Right lobe of liver (tissue), 6 donors: ENCODE measurements around the gene POLR3H. TPM values are rescaled to one million over a fixed set of nuclear protein-coding genes. Genes with fewer than 3 reads are reported as not detected.
A peak's percentile ranks its signal among the peaks of the same experiment; 100 is the strongest.

Experiments
- ATAC-seq, 4 donors: fragments of 200-7000 bp; cut with Tn5 transposase; one replicate each; pipeline ENCODE4 v1.9.1; 2020; ENCODE audit warnings: mild to moderate bottlenecking in 4 of 4, moderate library complexity in 4 of 4
- DNase-seq, 3 donors: peaks; one replicate each; pipeline ENCODE4 v3.0.0-alpha.2; 2020
- H3K27ac ChIP-seq, 3 donors: fragments of 200-600 bp; one replicate each; pipeline ENCODE4 v1.8.0; 2022
- H3K27me3 ChIP-seq, 2 donors: fragments of 200-600 bp; one replicate each; pipeline ENCODE4 v1.8.0; 2022
- H3K36me3 ChIP-seq, 4 donors: fragments of 200-600 bp; sonication (generic) in 1 of 4; one replicate each; pipeline versions ENCODE4 v1.5.1 to v1.8.0; 2017 to 2022; ENCODE audit warnings: control low read depth in 1 of 4
- H3K4me1 ChIP-seq, 4 donors: fragments of 200-600 bp; sonication (generic) in 1 of 4; one replicate each; pipeline versions ENCODE4 v1.5.1 to v1.8.0; 2017 to 2022; ENCODE audit warnings: control low read depth in 1 of 4
- H3K4me3 ChIP-seq, 3 donors: fragments of 200-600 bp; one replicate each; pipeline ENCODE4 v1.8.0; 2022
- H3K9me3 ChIP-seq, 4 donors: fragments of 200-600 bp; sonication (generic) in 1 of 4; one replicate each; pipeline versions ENCODE4 v1.5.1 to v1.8.0; 2017 to 2022; ENCODE audit warnings: control low read depth in 1 of 4
- POLR2A ChIP-seq: fragments of 450-650 bp; IDR thresholded peaks from one replicate; pipeline ENCODE4 v1.6.1; 2017; ENCODE audit warnings: antibody characterized with exemption, mild to moderate bottlenecking
- WGBS: methylation state at CpG from one replicate; pipeline ENCODE4 v1.1.6; 2018; ENCODE audit warnings: low coverage, low lambda C conversion rate; ENCODE audit not compliant: insufficient coverage; ENCODE audit errors: missing lambda C conversion rate; 5-methylcytosine and 5-hydroxymethylcytosine counted together
- intact Hi-C, 2 donors: fragments of 100-400 bp; cut with DNase I; formaldehyde crosslinking; loops; one replicate each; pipeline versions ENCODE4 v1.11.2 to v1.14.1; 2022
- total RNA-seq, 6 experiments: library from RNA; depleted of rRNA in 2 of 6; stranded (reverse); fragments of >200 nt in 2 of 6; fragmentation: NEBNext Ultra II Directional in 3 of 6; extraction: Animal tissue kit (Norgen Biotek cat#: 25700) in 3 of 6; gene quantifications; one replicate each; pipeline versions ENCODE4 v1.1.0 to v1.2.4, GENCODE V29; 2016 to 2023
- TF ChIP-seq, protein P1 (sequence below), 4 donors: fragments of 200-600 bp in 3 of 4; fragments of 450-650 bp in 1 of 4; IDR thresholded peaks; one replicate each; pipeline versions ENCODE4 v1.5.1 to v1.8.0; 2016 to 2022; ENCODE audit warnings: antibody characterized with exemption in 4 of 4, mild to moderate bottlenecking in 2 of 4
- donor health status: DM: no; HTN: yes; CAD: no.
- donor health status: DM: no; HTN: no; CAD: no.
- donor health status: DM: no; HTN: no; CAD: no.
- donor health status: DM: no; HTN: yes; CAD: no.
- donor health status: DM: no; HTN: yes; CAD: no.

The POLR3H gene
- total RNA-seq, 6 experiments from 2014 or later, result 9.5 to 23.0 (median 18.0) TPM

DNA sequence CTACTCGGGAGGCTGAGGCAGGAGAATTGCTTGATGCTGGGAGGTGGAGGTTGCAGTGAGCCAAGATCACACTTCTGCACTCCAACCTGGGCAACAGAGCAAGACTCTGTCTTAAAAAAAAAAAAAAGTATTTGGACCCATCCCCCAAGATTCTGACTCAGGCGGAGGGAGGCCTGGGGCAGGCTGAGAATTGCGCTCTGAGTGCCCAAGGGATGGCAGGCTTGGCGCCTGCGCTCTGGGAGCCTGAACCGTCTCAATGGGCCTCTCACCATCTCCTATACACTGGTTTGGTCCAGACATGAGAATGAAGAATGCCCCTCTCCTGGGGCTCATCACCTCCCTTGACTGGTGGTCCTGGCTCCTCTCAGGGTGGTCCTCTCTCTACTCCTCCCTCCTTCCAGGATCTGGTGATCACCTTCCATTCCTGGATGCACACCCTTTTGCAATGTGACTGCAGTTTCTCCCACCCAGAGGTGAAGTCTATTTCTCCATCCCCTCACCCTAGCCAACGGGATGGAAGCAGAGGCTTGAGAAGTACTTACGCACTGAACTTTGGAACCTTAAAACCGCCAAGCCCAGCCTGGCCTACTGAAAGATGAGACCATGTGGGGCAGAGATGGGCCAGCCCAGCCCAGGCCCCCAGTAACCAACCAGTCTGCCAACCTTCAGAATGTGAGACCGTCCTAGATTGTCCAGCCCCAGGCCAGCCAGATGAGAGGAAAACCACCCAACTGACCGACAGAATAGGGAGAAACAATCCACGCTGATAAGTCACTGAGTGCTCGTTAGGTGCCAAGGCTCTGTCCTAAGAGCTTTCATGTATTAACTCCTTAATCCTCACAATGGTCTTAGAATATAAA is 4.9 kb downstream of the POLR3H start:
- ATAC-seq, result no peak
- intact Hi-C loops, result loop anchor here (5.0 to 10.0 kb wide), 2 partner anchors 55 to 58 kb away; no protein-coding TSS in a partner anchor

DNA sequence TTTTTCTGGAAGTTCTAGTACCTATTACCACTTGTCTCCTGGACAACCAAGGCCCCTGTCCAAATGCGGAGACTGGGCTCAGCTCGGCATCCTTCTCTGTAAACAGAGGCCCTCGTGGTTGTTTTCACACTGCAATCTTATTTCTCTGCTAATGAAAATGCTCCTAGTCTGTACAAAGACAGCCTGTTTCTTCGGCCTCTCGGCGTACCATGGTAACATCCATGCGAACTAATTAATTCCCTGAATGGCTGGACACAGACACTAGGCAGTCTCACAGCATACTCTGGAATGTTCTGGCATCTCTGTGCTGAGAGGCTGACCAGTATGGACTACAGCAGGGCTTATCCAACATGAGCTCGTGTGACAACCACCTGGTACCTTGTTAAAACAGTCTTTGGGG is 5.7 kb downstream of the POLR3H start:
- peaks cover 0 to 27% (median 8%) of the 10 kb centered on the region in 4 donors for H3K4me1 ChIP-seq
- H3K27me3 ChIP-seq, result no peaks in the 10 kb centered on the region
- no peaks in the 10 kb centered on the region for H3K9me3 ChIP-seq
- no peak for DNase-seq
- intact Hi-C loops, result no loop called here
- peaks cover 0 to 10% (median 0%) of the 10 kb centered on the region in 4 donors for H3K36me3 ChIP-seq
- 91% methylated on average over 7 of the region's 8 CpGs for WGBS
- TF ChIP-seq, protein P1, sequence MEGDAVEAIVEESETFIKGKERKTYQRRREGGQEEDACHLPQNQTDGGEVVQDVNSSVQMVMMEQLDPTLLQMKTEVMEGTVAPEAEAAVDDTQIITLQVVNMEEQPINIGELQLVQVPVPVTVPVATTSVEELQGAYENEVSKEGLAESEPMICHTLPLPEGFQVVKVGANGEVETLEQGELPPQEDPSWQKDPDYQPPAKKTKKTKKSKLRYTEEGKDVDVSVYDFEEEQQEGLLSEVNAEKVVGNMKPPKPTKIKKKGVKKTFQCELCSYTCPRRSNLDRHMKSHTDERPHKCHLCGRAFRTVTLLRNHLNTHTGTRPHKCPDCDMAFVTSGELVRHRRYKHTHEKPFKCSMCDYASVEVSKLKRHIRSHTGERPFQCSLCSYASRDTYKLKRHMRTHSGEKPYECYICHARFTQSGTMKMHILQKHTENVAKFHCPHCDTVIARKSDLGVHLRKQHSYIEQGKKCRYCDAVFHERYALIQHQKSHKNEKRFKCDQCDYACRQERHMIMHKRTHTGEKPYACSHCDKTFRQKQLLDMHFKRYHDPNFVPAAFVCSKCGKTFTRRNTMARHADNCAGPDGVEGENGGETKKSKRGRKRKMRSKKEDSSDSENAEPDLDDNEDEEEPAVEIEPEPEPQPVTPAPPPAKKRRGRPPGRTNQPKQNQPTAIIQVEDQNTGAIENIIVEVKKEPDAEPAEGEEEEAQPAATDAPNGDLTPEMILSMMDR (IDR thresholded peaks at IDR 0.05), result no peak
- TF ChIP-seq POLR2A, result no peak
- H3K27ac ChIP-seq, result no peak overlapping the region
- ATAC-seq, result no peak
- H3K4me3 ChIP-seq, result no peak overlapping the region

More for the DNA sequence above, 4.9 kb downstream of the POLR3H start:
- Histone ChIP-seq H3K9me3 (no peaks in the 10 kb centered on the region), H3K4me1 (peaks cover 0 to 28% (median 8%) of the 10 kb centered on the region in 4 donors), H3K36me3 (peaks cover 0 to 5% (median 0%) of the 10 kb centered on the region in 4 donors), H3K4me3 (no peak overlapping the region), H3K27me3 (no peaks in the 10 kb centered on the region), H3K27ac (no peak overlapping the region)
- DNase-seq, result no peak
- TF ChIP-seq, protein P1 (IDR thresholded peaks at IDR 0.05), result no peak
- TF ChIP-seq POLR2A, result no peak
- 49% methylated on average over 8 of the region's 13 CpGs for WGBS

- Histone ChIP-seq H3K27me3 (no peaks in the 10 kb centered on the region), H3K9me3 (no peaks in the 10 kb centered on the region), H3K27ac (no peak overlapping the region), H3K4me1 (peaks cover 0 to 15% (median under 1%) of the 10 kb centered on the region in 4 donors), H3K4me3 (no peak overlapping the region), H3K36me3 (peaks cover 0 to 12% (median 0%) of the 10 kb centered on the region in 4 donors)
- intact Hi-C loops, result no loop called here
- TF ChIP-seq, protein P1 (IDR thresholded peaks at IDR 0.05), result no peak
- no peak for TF ChIP-seq POLR2A
- WGBS, result 38% methylated on average over 1 of the region's 3 CpGs
- peak; percentile 13 to 62 (median 46) for ATAC-seq
- no peak for DNase-seq
These were observed 7.1 kb downstream of the POLR3H start for GRCh38 chr22:41537203-41537602.

- H3K4me1 ChIP-seq, result peaks cover 0 to 15% (median 0%) of the 10 kb centered on the region in 4 donors
- H3K27me3 ChIP-seq, result no peaks in the 10 kb centered on the region
- no peak overlapping the region for H3K27ac ChIP-seq
- TF ChIP-seq POLR2A, result no peak
- TF ChIP-seq, protein P1 (IDR thresholded peaks at IDR 0.05), result peak in 1 of 4 donors; percentile 6
- DNase-seq (no peak), ATAC-seq (no peak)
- H3K4me3 ChIP-seq, result no peak overlapping the region
- H3K9me3 ChIP-seq, result no peaks in the 10 kb centered on the region
- 74% methylated on average over 5 of the region's 5 CpGs for WGBS
- intact Hi-C loops, result no loop called here
- H3K36me3 ChIP-seq, result peaks cover 0 to 30% (median 2%) of the 10 kb centered on the region in 4 donors
These were observed 9.0 kb downstream of the POLR3H start for GRCh38 chr22:41535244-41535643.
